ENCODE measurements around the gene FALEC. TPM values are rescaled to one million over a fixed set of nuclear protein-coding genes. Genes with fewer than 3 reads are reported as not detected.
"Not testable (repeated sequence)": the region's sequence is repeated elsewhere in the genome, so short reads cannot be mapped to it uniquely, and the experiment has no call there.

Gene FALEC
- total and polyA plus RNA-seq, 4 donors: 1.2 to 1.6 (median 1.4) TPM; not detected in 1

DNA sequence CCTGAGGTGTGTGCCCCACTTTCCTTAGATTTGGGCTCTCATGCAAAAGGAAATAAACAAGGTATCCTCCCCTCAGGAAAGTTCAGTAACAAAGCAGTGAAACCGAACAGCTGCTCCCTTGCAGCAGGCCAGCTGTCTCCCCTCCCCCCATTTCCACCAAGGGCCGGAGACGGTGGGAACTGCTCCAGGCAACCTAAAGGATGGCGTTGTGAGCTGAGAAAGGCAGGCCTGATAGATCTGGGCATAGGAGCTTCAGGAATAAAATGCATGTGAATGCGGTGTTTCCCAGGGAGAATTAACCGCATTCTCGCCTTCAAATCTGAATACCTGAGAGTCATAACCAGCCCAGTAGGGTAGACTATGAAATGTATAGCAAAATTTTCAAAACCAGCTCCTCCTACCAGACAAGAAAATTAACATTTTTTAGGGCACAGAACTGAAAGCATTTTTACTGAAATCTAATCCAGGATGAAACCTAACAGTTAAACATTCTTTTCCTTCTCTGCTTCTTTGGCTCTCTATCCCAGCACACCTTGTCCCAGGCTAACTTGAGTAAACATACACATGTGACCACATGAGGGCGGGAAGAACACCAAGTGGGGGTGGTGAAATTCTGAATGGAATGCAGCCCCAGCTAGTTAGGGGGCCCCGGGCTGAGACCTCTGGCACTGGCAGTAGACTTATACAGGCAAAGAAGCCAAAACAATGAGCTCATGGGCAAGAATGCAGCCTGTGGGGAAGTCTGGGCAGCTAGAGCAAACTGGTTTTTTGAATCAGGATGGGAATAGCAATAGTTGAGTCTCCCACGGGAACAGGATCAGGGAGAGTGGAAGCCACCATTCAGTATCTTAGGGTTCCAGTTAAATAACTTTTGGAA is 52.4 kb downstream of the FALEC start:
- no peaks in the 10 kb centered on the region for H3K27me3 ChIP-seq (ENCODE audit: control insufficient read depth, insufficient read depth, low read length)
- DNase-seq (ENCODE audit: low read depth in 4 of 6, low spot score in 6 of 6): peak in 3 of 6 donors; percentile 64 to 90 (median 86)
- H3K36me3 ChIP-seq (ENCODE audit: control insufficient read depth, insufficient read depth, low read length): peaks cover 25% of the 10 kb centered on the region
- WGBS (ENCODE audit: insufficient coverage): 0% methylated on average over 3 of the region's 10 CpGs
- H3K27ac ChIP-seq (ENCODE audit: low read depth, low read length): peak overlapping the region; percentile 91
- H3K9me3 ChIP-seq (ENCODE audit: control insufficient read depth, insufficient read depth, low read length): no peaks in the 10 kb centered on the region
- H3K4me3 ChIP-seq (ENCODE audit: low read depth, low read length): peak overlapping the region; percentile 4
- H3K4me1 ChIP-seq (ENCODE audit: control insufficient read depth, insufficient read depth, low read length): peaks cover 42% of the 10 kb centered on the region

DNA sequence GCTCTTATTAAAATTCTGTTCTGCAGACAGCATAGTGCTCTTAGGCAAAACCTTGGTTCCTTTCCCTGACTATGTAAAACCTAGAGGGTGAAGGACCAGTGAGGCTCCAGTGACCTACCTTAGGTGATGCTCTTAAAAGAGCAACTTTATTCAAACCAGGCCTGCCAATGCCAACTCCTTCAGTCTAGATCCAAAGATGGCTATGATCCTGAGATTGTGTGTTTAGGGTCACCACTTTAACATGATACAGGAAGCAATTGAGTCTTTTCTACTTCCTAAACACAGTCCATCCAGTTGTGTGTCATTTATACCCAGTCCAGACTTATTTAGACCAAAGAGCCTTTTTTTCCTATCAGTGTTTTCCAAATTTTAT is 53.0 kb downstream of the FALEC start:
- H3K36me3 ChIP-seq (ENCODE audit: control insufficient read depth, insufficient read depth, low read length): peaks cover 27% of the 10 kb centered on the region
- peak overlapping the region; percentile 91 for H3K27ac ChIP-seq (ENCODE audit: low read depth, low read length)
- H3K27me3 ChIP-seq (ENCODE audit: control insufficient read depth, insufficient read depth, low read length): no peaks in the 10 kb centered on the region
- no peaks in the 10 kb centered on the region for H3K9me3 ChIP-seq (ENCODE audit: control insufficient read depth, insufficient read depth, low read length)
- peaks cover 42% of the 10 kb centered on the region for H3K4me1 ChIP-seq (ENCODE audit: control insufficient read depth, insufficient read depth, low read length)
- no peak for DNase-seq (ENCODE audit: low read depth in 4 of 6, low spot score in 6 of 6)
- H3K4me3 ChIP-seq (ENCODE audit: low read depth, low read length): peak overlapping the region; percentile 4

DNA sequence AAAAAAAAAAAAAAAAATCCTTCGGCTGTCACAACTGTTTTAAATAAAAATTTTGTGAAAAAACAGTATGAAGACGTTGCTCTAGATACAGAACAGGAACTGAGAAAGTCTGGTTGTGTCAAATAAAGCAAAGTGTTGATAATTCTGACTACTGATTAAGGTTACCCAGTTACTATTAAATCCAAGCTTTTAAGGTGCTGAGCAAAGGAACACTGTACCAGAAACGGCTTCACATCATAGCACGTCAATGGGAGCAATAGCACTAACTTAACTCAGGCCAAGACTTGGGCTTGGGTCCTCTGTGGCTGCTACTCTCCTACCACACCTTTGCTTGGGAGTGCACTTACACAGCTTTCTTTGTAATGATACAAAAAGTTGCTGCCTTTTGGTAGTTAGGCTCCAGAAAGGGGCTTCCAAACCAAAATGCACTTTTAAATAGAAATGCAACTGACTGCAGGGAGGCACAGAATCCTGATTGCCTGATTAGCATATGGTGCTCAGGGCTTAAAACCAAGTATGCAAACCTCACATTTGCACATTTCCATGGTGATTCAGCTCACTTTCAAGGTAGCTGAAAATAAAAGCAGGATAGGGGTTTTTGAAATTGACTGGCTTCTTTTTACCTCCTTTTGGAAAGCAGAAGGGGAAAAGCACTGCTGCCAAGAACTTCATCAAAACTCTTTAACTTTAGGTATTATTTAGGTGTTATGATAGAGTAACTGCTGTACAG is 57.5 kb downstream of the FALEC start:
- Histone ChIP-seq H3K9me3 (ENCODE audit: control insufficient read depth, insufficient read depth, low read length) (no peaks in the 10 kb centered on the region), H3K36me3 (ENCODE audit: control insufficient read depth, insufficient read depth, low read length) (peaks cover 36% of the 10 kb centered on the region), H3K27me3 (ENCODE audit: control insufficient read depth, insufficient read depth, low read length) (no peaks in the 10 kb centered on the region), H3K27ac (ENCODE audit: low read depth, low read length) (no peak overlapping the region), H3K4me3 (ENCODE audit: low read depth, low read length) (no peak overlapping the region), H3K4me1 (ENCODE audit: control insufficient read depth, insufficient read depth, low read length) (peaks cover 22% of the 10 kb centered on the region)
- no peak for DNase-seq (ENCODE audit: low read depth in 4 of 6, low spot score in 6 of 6)
- 56% methylated on average over 2 of the region's 4 CpGs for WGBS (ENCODE audit: insufficient coverage)

DNA sequence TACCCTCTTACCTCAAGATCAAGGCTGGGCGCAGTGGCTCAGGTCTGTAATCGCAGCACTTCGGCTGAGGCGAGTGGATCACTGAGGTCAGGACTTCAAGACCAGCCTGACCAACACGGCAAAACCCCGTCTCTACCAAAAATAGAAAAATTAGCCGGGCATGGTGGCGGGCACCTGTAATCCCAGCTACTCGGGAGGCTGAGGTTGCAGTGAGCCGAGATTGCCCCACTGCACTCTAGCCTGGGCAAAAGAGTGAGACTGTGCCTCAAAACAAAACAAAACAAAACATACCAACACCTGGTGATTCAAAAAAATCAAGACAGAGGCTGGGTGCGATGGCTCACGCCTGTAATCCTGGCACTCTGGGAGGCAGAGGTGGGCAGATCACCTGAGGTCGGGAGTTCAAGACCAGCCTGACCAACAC is 58.1 kb downstream of the FALEC start:
- 100% methylated on average over 2 of the region's 13 CpGs for WGBS (ENCODE audit: insufficient coverage)
- not testable (repeated sequence) for H3K9me3 ChIP-seq (ENCODE audit: control insufficient read depth, insufficient read depth, low read length); H3K27me3 ChIP-seq (ENCODE audit: control insufficient read depth, insufficient read depth, low read length); H3K27ac ChIP-seq (ENCODE audit: low read depth, low read length); H3K4me3 ChIP-seq (ENCODE audit: low read depth, low read length); DNase-seq (ENCODE audit: low read depth in 4 of 6, low spot score in 6 of 6)
- H3K36me3 ChIP-seq (ENCODE audit: control insufficient read depth, insufficient read depth, low read length): peaks cover 36% of the 10 kb centered on the region
- H3K4me1 ChIP-seq (ENCODE audit: control insufficient read depth, insufficient read depth, low read length): peaks cover 18% of the 10 kb centered on the region

DNA sequence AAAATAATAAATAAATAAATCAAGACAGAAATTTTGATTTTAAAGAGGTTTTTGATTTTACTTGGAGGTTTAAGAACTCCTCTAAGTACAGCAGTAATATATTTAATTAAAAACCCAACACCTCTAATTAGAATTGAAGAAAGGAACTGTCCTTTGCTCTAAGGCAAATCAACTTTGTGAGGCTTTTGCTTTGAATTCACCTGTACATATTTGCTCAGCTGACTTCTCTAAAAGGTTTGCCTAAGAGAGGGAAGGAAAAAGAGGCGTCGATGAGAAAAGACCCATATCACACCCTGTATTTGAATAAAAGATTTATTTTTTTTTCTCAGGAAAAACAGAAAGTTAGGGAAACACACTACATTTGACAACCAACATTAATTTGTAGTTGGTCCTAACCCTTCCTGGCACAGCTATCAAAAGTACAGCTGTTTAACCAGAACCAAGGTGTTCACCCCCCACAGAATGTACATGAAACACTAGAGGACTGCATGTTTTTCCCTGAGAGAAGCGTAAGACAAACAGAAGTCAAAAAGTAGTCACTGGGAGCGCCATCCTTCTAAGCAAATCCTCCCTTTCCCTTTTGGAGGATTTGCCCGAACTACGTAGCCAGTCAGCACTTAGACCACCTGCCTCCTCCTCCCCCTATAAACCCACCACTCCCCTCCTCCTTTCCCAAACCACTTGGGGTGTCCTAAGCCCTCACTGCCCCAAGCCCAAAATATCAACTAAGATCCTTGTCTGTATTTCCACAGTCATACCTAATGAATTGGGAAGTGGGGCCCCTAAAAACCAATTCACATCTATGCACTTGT is 58.9 kb downstream of the FALEC start:
- H3K4me3 ChIP-seq (ENCODE audit: low read depth, low read length): no peak overlapping the region
- WGBS (ENCODE audit: insufficient coverage): 64% methylated on average over 4 of the region's 6 CpGs

DNA sequence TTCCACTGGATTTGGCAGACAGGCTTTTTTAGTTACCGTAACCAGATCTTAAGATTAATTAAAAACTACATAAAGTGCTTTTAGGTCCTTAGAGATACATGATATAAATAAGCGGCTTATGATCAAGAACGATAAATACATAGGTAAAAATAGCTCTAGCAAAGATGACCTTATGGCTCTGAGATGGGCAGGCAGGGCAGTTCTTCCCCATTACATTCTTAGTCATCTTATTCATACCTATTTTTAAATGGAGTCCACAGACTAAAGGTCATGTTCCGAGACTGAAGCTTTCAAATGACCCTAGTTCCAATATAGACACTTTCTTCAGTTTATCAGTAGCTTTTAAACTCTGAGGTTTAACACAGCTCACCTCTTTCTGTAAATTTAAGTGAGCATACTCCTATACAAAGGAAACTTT is 59.5 kb downstream of the FALEC start:
- no peak overlapping the region for H3K27ac ChIP-seq (ENCODE audit: low read depth, low read length)
- WGBS (ENCODE audit: insufficient coverage): no CpG with 5 or more reads among the region's 4 CpGs
- no peak overlapping the region for H3K4me3 ChIP-seq (ENCODE audit: low read depth, low read length)
- H3K9me3 ChIP-seq (ENCODE audit: control insufficient read depth, insufficient read depth, low read length): no peaks in the 10 kb centered on the region
- H3K4me1 ChIP-seq (ENCODE audit: control insufficient read depth, insufficient read depth, low read length): peaks cover 6% of the 10 kb centered on the region
- DNase-seq (ENCODE audit: low read depth in 4 of 6, low spot score in 6 of 6): no peak
- peaks cover 32% of the 10 kb centered on the region for H3K36me3 ChIP-seq (ENCODE audit: control insufficient read depth, insufficient read depth, low read length)
- no peaks in the 10 kb centered on the region for H3K27me3 ChIP-seq (ENCODE audit: control insufficient read depth, insufficient read depth, low read length)

More for the DNA sequence above, 58.9 kb downstream of the FALEC start:
- Histone ChIP-seq H3K27me3 (ENCODE audit: control insufficient read depth, insufficient read depth, low read length) (no peaks in the 10 kb centered on the region), H3K4me1 (ENCODE audit: control insufficient read depth, insufficient read depth, low read length) (peaks cover 10% of the 10 kb centered on the region), H3K27ac (ENCODE audit: low read depth, low read length) (no peak overlapping the region), H3K36me3 (ENCODE audit: control insufficient read depth, insufficient read depth, low read length) (peaks cover 36% of the 10 kb centered on the region), H3K9me3 (ENCODE audit: control insufficient read depth, insufficient read depth, low read length) (no peaks in the 10 kb centered on the region)
- no peak for DNase-seq (ENCODE audit: low read depth in 4 of 6, low spot score in 6 of 6)

DNA sequence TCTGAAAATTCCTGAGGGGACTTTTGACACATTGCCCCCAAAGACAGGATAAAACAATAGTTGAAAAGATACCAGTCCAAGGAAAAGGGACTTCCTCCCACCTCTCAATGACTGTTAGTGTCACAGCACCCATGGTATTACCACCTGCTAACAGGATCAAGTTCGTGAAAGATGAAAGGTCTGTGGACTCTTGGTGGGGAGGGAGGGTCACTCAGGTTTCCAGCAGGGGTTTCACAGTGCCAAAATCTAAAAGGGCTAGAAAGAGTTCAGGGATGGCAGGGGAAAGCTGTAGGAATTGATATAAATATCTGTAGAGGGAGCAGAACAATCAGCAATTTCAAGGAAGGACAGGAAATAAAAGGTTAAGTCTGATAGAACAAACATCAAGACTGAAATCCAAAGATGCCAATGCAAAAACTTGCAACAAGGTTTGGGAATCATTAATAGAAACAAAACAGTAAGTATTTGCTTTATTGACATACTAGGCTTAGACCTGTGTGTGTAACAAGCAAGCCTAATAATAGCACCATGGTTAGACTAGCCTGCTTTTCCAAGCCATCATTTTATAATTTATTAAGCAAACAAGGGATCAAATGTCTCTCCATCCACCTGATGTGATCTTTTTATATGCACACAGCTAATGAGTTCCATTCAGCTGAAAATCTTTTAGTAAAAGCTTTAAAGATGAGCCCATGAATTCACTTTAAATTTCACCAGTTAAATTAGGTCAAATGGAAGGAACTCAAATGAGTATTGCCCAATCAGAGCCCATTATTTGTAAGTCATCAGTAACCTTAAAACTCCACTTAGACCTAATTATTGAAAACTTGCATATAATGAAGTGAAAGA is 60.2 kb downstream of the FALEC start:
- Histone ChIP-seq H3K4me1 (ENCODE audit: control insufficient read depth, insufficient read depth, low read length) (peaks cover 12% of the 10 kb centered on the region), H3K27ac (ENCODE audit: low read depth, low read length) (no peak overlapping the region), H3K9me3 (ENCODE audit: control insufficient read depth, insufficient read depth, low read length) (no peaks in the 10 kb centered on the region), H3K27me3 (ENCODE audit: control insufficient read depth, insufficient read depth, low read length) (no peaks in the 10 kb centered on the region), H3K36me3 (ENCODE audit: control insufficient read depth, insufficient read depth, low read length) (peaks cover 28% of the 10 kb centered on the region), H3K4me3 (ENCODE audit: low read depth, low read length) (peak overlapping the region; percentile 93)
- 57% methylated on average over 1 of the region's 1 CpG for whole genome bisulfite sequencing (ENCODE audit: insufficient coverage)
- no peak for DNase-seq (ENCODE audit: low read depth in 4 of 6, low spot score in 6 of 6)

DNA sequence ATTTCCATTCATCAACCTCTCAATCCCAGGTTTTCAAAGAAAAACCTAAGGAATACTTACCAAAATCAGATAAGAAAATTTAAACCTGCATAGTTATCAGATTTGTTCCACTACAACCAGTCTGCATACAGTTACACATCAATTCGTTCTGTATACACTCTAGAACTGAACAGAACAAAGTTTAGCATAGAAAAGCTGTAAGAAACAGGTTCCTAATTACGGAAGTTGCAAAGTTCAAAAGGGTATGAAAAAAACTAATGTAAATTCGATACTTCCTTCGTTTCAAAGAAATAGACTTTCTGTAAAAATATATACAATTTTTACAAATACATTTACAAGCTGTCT is 60.8 kb downstream of the FALEC start:
- H3K9me3 ChIP-seq (ENCODE audit: control insufficient read depth, insufficient read depth, low read length): no peaks in the 10 kb centered on the region
- peaks cover 12% of the 10 kb centered on the region for H3K4me1 ChIP-seq (ENCODE audit: control insufficient read depth, insufficient read depth, low read length)
- no peak for DNase-seq (ENCODE audit: low read depth in 4 of 6, low spot score in 6 of 6)
- peak overlapping the region; percentile 99 for H3K27ac ChIP-seq (ENCODE audit: low read depth, low read length)
- peaks cover 23% of the 10 kb centered on the region for H3K36me3 ChIP-seq (ENCODE audit: control insufficient read depth, insufficient read depth, low read length)
- peak overlapping the region; percentile 93 for H3K4me3 ChIP-seq (ENCODE audit: low read depth, low read length)
- no CpG with 5 or more reads among the region's 4 CpGs for WGBS (ENCODE audit: insufficient coverage)
- H3K27me3 ChIP-seq (ENCODE audit: control insufficient read depth, insufficient read depth, low read length): no peaks in the 10 kb centered on the region

Data from spinal cord (tissue), 10 donors.